ENCODE results near the gene DFFB. TPM values are rescaled to one million over a fixed set of nuclear protein-coding genes. Genes with fewer than 3 reads are reported as not detected.
A peak's percentile ranks its signal among the peaks of the same experiment; 100 is the strongest.
"Not testable (repeated sequence)": the region's sequence is repeated elsewhere in the genome, so short reads cannot be mapped to it uniquely, and the experiment has no call there.

Gene DFFB, protein sequence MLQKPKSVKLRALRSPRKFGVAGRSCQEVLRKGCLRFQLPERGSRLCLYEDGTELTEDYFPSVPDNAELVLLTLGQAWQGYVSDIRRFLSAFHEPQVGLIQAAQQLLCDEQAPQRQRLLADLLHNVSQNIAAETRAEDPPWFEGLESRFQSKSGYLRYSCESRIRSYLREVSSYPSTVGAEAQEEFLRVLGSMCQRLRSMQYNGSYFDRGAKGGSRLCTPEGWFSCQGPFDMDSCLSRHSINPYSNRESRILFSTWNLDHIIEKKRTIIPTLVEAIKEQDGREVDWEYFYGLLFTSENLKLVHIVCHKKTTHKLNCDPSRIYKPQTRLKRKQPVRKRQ
- total RNA-seq (10 to 100 TPM; 20.6 to 21.1 TPM), polyA plus RNA-seq (10 to 100 TPM in 1 of 3 donors, 1 to 10 TPM in 2; 8.5 to 12.5 (median 9.8) TPM), total RNA-seq (15.5 to 21.3 (median 17.4) reads per million in 6 experiments)

DNA sequence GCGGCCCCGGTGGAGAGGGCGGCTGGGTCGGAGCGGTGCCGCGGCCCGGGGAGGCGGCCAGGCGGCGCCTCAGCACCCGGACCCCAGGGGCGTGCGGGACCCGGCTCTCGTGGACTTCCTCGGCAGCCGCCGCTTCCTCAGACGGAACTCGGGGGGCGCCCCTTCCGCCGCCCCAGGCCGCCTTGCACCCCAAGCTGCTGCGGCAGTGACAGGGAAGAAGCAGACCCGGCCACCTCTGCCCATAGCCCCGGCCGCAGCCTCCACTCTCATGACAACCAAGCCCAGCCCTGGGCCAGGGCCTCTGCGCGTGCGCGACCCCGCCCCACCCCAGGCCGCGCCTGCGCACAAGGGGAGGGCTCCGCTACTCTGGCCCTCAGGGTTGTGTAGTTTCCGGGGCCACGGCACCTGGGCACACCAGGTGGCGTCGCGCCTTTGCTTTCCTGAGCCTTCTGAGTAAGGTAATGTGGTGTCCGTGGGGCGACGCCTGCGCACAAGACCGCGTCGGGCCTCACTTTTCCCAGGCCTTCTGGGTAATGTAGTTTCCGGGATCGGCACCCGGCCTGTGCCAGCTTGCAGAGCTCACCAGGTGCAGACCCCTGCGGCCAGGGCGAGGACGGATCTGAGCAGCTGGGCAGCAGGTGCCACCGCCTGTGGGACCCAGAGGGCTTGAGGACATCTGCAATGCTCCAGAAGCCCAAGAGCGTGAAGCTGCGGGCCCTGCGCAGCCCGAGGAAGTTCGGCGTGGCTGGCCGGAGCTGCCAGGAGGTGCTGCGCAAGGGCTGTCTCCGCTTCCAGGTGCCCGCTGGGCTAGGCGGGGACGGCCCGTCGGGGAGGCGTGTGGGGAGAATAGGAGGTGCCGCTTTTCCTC lies at the start of gene DFFB, which contains the start of gene CEP104:
Gene DFFB, plus strand, starts transcription at position 554 of the 868 bp plus-strand sequence. Its CDS starts 128 bp downstream, at position 682.
Gene CEP104, minus strand, starts transcription at position 289 of the 868 bp plus-strand sequence. CDS start 4,804 bp downstream, outside the sequence.
- H3K27me3 Mint-ChIP-seq, result no peaks in the 10 kb centered on the region
- H3K9me3 Mint-ChIP-seq, result no peaks in the 10 kb centered on the region
- H3K4me3 Mint-ChIP-seq, result peak within 1 kb of the TSS; percentile 94 to 100 (median 97)
- H3K36me3 Mint-ChIP-seq, result peaks cover 0 to 16% (median 0%) of the 10 kb centered on the region in 3 donors
- peak within 1 kb of the TSS; percentile 89 to 97 (median 95) for H3K27ac Mint-ChIP-seq
- POLR2A ChIA-PET, result interaction anchor here (0.6 to 5.2 kb wide), 5 partner anchors 24 to 224 kb away, joined by 3 to 62 read pairs (median 4); partner anchors contain the start of gene C1orf174
- H3K4me1 Mint-ChIP-seq, result peaks cover 15 to 59% (median 41%) of the 10 kb centered on the region in 4 donors
- ATAC-seq (peak; percentile 97 to 98), DNase-seq (peak; percentile 96 to 99 (median 98))

GRCh38 chr1:3807769-3808168 lies 49.5 kb upstream of the DFFB start:
- H3K9me3 Mint-ChIP-seq, result no peaks in the 10 kb centered on the region
- H3K4me3 Mint-ChIP-seq, result no peak overlapping the region
- no peak overlapping the region for H3K27ac Mint-ChIP-seq
- POLR2A ChIA-PET, result no interaction called here
- no peaks in the 10 kb centered on the region for H3K36me3 Mint-ChIP-seq
- peaks cover 9 to 46% (median 21%) of the 10 kb centered on the region in 5 donors for H3K27me3 Mint-ChIP-seq
- no peak for DNase-seq
- no peak for ATAC-seq
- peaks cover 0 to 2% (median 0%) of the 10 kb centered on the region in 4 donors for H3K4me1 Mint-ChIP-seq

DNA sequence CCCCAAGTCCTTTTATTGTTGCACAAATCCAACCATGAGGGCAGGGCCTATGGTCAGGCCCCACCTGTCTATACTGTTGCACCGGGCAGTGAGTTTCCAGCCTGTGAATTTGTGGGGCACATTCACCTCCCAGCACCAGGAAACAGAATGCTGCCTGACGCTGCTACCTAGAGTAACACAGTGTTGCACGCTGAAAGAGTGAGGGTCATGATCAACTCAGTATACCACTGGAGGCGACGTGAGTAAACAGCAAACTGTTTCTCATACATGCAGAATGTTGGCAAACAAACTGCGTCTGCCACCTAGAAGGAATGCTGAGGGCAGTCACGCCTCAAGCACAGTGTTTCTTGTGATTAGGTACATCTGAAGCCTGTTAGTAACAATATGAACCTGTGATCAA lies 47.6 kb upstream of the DFFB start:
- H3K4me3 Mint-ChIP-seq, result peak overlapping the region in 1 of 10 donors; percentile 19
- H3K27me3 Mint-ChIP-seq, result peaks cover 0 to 27% (median 8%) of the 10 kb centered on the region in 5 donors
- peaks cover 0 to 9% (median 0%) of the 10 kb centered on the region in 3 donors for H3K36me3 Mint-ChIP-seq
- ATAC-seq (no peak), DNase-seq (peak in 1 of 10 donors; percentile 16)
- H3K27ac Mint-ChIP-seq, result peak overlapping the region in 1 of 10 donors; percentile 82
- POLR2A ChIA-PET, result no interaction called here
- no peaks in the 10 kb centered on the region for H3K9me3 Mint-ChIP-seq
- H3K4me1 Mint-ChIP-seq, result peaks cover 0 to 2% (median 0%) of the 10 kb centered on the region in 4 donors

GRCh38 chr1:3810149-3810761 lies 47.0 kb upstream of the DFFB start:
- ATAC-seq, H3K4me1 Mint-ChIP-seq, POLR2A ChIA-PET, H3K9me3 Mint-ChIP-seq: not testable (repeated sequence)
- peak in 1 of 10 donors; percentile 23 for DNase-seq
- H3K36me3 Mint-ChIP-seq, result peaks cover 0 to 14% (median 0%) of the 10 kb centered on the region in 3 donors
- peaks cover 0 to 21% (median 3%) of the 10 kb centered on the region in 5 donors for H3K27me3 Mint-ChIP-seq
- H3K4me3 Mint-ChIP-seq, result peak overlapping the region in 1 of 10 donors; percentile 19
- peak overlapping the region in 1 of 10 donors; percentile 82 for H3K27ac Mint-ChIP-seq

- Mint-ChIP-seq H3K27ac (peak overlapping the region in 1 of 10 donors; percentile 73), H3K9me3 (no peaks in the 10 kb centered on the region), H3K4me3 (no peak overlapping the region), H3K4me1 (peaks cover 0 to 2% (median 0%) of the 10 kb centered on the region in 4 donors), H3K36me3 (peaks cover 0 to 22% (median 4%) of the 10 kb centered on the region in 3 donors), H3K27me3 (peaks cover 0 to 10% (median 0%) of the 10 kb centered on the region in 5 donors)
- ATAC-seq (no peak), DNase-seq (no peak)
- POLR2A ChIA-PET, result no interaction called here
Measured at GRCh38 chr1:3811595-3811911, 45.7 kb upstream of the DFFB start.

GRCh38 chr1:3814065-3814464 lies 43.2 kb upstream of the DFFB start:
- H3K36me3 Mint-ChIP-seq, result peaks cover 0 to 27% (median 6%) of the 10 kb centered on the region in 3 donors
- ATAC-seq, result no peak
- POLR2A ChIA-PET, result no interaction called here
- H3K27ac Mint-ChIP-seq, result peak overlapping the region in 1 of 10 donors; percentile 22
- DNase-seq, result peak in 1 of 10 donors; percentile 16
- no peaks in the 10 kb centered on the region for H3K9me3 Mint-ChIP-seq
- H3K27me3 Mint-ChIP-seq, result no peaks in the 10 kb centered on the region
- H3K4me1 Mint-ChIP-seq, result peaks cover 0 to 2% (median 0%) of the 10 kb centered on the region in 4 donors
- H3K4me3 Mint-ChIP-seq, result no peak overlapping the region

GRCh38 chr1:3814771-3815561 lies 42.3 kb upstream of the DFFB start:
- H3K36me3 Mint-ChIP-seq, result peaks cover 0 to 33% (median 10%) of the 10 kb centered on the region in 3 donors
- H3K4me3 Mint-ChIP-seq, result no peak overlapping the region
- no peaks in the 10 kb centered on the region for H3K27me3 Mint-ChIP-seq
- DNase-seq (peak in 1 of 10 donors; percentile 59), ATAC-seq (no peak)
- no peaks in the 10 kb centered on the region for H3K9me3 Mint-ChIP-seq
- peaks cover 0 to 2% (median 0%) of the 10 kb centered on the region in 4 donors for H3K4me1 Mint-ChIP-seq
- POLR2A ChIA-PET, result interaction anchor here (1.1 kb wide), 1 partner anchor 43 kb away, joined by 3 read pairs; no protein-coding TSS in a partner anchor
- peak overlapping the region in 1 of 10 donors; percentile 22 for H3K27ac Mint-ChIP-seq

- peak in 1 of 10 donors; percentile 54 for DNase-seq
- no peaks in the 10 kb centered on the region for H3K27me3 Mint-ChIP-seq
- H3K4me3 Mint-ChIP-seq, result no peak overlapping the region
- no peaks in the 10 kb centered on the region for H3K9me3 Mint-ChIP-seq
- POLR2A ChIA-PET, result no interaction called here
- H3K4me1 Mint-ChIP-seq, result no peaks in the 10 kb centered on the region
- no peak for ATAC-seq
- no peak overlapping the region for H3K27ac Mint-ChIP-seq
- peaks cover 0 to 47% (median 10%) of the 10 kb centered on the region in 3 donors for H3K36me3 Mint-ChIP-seq
Measured at GRCh38 chr1:3816331-3817137, 40.7 kb upstream of the DFFB start.

DNA sequence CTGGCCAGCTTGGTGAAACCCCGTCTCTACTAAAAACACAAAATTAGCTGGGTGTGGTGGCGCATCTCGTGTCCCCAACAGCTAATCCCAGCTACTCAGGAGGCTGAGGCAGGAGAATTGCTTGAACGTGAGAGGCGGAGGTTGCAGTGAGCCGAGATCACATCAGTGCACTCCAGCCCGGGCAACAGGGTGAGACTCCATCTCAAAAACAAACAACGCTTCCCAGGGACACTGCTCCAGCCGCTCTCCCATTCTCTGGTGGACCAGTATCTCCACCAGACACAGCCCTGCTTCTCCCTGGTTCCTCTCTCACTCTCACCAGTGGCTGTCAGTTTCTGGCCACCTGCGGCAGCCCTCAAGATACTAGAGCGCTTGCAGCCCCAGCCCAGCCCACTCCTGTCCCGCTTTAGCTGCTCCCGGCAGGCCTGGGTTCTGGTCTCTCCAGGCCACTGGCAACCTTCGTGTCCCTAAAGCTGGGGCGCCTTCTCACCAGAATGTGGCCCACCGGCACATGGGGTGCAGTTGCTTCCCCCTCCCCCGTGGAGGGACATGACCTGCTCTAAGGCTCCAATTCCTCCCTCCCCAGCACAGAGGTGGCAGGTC lies 40.0 kb upstream of the DFFB start:
- Mint-ChIP-seq H3K27me3 (no peaks in the 10 kb centered on the region), H3K27ac (peak overlapping the region in 1 of 10 donors; percentile 65), H3K9me3 (no peaks in the 10 kb centered on the region), H3K4me1 (no peaks in the 10 kb centered on the region), H3K36me3 (peaks cover 0 to 54% (median 13%) of the 10 kb centered on the region in 3 donors), H3K4me3 (no peak overlapping the region)
- DNase-seq, result peak in 1 of 10 donors; percentile 50
- no peak for ATAC-seq
- POLR2A ChIA-PET, result no interaction called here

DNA sequence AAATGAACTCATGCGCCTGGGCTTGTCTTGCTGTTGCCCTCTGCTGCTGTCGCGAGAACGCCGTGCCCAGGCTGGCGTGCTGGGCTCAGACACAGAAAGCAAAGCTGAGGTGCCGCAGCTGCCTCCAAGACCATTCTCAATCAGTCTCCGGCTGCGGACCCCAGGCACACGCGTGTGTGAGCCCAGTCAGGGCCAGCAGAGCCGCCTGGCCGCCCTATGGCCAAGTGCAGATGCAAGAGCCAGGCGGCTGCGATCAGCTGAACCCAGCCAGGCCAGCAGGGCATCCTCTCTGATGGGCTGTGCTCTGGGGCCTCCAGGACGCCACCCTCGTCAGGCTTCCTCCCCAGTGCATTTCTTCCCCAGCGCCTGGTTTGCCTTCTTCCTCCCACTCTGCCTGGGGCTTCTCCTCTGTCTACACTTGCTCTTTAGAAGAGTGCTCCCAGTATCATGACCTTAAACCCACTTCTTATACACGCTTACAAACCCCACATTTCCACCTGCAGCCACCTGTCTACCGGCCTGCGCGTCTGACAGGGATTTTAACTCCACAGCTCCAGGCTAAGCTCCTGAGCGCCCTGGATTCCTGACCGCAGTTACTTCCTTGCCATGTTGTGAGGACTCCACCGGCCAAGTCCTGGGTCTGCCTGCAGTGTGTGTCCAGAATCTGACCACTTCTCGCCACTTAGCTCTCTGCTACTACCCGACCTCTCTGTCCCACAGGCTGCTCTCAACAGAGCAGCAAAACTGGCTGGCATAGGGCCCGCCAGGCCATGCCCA lies 39.3 kb upstream of the DFFB start:
- Mint-ChIP-seq H3K27me3 (no peaks in the 10 kb centered on the region), H3K9me3 (no peaks in the 10 kb centered on the region), H3K27ac (no peak overlapping the region), H3K4me1 (no peaks in the 10 kb centered on the region), H3K36me3 (peaks cover 0 to 61% (median 13%) of the 10 kb centered on the region in 3 donors), H3K4me3 (no peak overlapping the region)
- POLR2A ChIA-PET, result no interaction called here
- ATAC-seq, result no peak
- peak in 1 of 10 donors; percentile 40 for DNase-seq
